ENCODE measurements around the gene MST1R.
"Not testable (repeated sequence)": the region's sequence is repeated elsewhere in the genome, so short reads cannot be mapped to it uniquely, and the experiment has no call there.

Gene MST1R

DNA sequence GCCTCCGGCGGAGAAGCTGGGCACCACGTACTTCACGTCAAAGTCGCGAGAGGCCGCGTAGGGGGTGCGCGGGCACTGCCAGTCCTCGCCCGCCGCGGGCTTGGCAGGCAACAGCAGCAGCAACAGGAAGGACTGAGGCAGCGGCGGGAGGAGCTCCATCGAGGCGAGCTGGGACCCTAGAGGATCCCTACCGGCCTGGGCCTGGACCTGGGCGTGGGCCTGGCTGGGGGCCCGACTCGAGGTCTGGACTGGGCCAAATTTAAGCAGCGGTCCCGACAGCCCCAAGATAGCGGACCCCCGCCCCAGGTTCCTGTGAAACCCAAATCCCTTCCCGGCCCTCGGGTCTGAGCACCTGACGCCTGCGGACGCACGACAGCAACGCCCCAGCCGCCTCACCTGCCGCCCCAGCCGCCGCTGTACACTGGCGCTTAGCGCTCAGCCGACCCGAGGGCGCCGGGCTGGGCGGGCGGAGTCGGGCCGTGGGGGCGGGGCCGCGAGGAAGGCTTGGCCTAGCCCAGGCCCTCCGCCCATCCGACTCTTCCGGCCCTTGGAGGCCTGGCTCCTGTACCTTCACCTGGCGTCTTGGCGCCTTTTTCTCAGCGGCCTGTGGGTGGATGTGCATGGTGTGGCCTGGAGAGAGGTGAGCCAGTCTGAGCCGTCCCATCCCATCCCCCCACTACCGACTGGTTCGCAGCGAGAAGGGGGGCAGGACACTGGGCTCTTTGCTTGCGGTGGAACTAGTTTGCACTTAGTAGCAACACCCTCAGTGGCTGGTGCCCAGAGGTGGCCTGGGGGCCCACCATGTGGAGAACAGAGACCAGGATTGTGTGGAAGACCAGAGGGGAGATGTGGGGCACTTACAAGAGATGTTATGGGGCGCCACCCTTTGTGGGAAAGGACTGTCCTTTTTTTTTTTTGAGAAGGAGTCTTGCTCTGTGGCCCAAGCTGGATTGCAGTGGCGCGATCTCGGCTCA, at the start of gene MST1R:
TSS of gene MST1R (minus strand) at position 423 of the 974 bp plus-strand sequence. CDS start at position 159, 264 bp downstream.
- DNase-seq (ENCODE audit: low read depth), result no peak

DNA sequence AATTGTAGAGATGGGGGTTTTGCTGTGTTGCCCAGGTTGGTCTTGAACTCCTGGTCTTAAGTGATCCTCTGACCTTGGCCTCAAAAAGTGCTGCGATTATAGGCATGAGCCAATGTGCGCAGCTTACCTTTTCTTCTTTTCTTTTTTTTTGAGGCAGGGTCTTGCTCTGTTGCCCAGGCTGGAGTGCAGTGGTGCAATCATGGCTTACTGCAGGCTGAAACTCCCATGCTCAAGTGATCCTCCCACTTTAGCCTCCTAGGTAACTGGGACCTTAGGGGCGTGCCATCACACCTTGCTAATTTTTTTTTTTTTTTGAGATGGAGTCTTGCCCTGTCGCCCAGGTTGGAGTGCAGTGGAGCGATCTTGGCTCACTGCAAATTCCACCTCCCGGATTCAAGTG, 49.3 kb upstream of the MST1R start:
- no peak for DNase-seq (ENCODE audit: low read depth)

DNA sequence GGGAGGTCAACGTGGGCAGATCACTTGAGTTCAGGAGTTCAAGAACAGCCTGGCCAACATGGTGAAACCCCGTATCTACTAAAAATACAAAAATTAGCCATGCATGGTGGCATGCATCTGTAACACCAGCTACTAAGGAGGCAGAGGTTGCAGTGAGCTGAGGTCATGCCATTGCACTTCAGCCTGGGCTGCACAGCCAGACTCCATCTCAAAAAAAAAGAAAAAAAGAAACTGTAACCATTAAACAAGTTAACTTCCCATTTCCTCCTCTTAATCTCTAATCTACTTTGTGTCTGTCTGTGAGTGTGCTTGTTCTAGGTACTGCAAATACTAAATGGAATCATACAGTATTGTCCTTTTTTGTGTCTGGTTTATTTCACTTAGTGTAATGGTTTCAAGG, 39.0 kb upstream of the MST1R start:
- DNase-seq (ENCODE audit: low read depth), result no peak

DNA sequence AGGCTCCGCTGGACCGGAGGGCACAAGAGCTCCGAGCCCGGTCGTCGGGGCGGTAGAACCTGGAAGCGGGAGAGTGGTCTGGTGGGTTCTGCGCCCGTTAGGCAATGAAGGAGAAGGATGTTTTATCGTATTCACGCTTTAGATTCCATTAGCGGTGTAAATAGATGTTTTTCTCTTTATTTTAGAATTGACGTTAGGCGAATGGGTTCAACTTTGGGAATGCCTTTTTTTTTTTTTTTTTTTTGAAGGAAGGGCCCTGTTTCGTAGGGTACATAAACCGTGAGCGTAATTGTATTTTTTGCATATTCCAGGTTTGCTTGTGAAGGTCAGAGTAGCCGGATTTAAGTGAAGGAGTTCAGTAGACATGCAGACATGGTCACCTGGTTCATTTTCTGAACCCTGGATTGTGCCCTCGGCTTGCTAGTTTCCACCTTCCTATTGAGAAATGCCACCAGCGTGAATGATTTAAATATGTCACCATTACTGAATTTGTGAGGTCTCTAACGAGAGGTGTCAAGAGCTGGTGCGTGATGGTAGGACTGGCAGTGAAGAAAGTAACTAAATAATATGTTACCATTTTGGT, 37.1 kb upstream of the MST1R start:
- DNase-seq (ENCODE audit: low read depth), result no peak

DNA sequence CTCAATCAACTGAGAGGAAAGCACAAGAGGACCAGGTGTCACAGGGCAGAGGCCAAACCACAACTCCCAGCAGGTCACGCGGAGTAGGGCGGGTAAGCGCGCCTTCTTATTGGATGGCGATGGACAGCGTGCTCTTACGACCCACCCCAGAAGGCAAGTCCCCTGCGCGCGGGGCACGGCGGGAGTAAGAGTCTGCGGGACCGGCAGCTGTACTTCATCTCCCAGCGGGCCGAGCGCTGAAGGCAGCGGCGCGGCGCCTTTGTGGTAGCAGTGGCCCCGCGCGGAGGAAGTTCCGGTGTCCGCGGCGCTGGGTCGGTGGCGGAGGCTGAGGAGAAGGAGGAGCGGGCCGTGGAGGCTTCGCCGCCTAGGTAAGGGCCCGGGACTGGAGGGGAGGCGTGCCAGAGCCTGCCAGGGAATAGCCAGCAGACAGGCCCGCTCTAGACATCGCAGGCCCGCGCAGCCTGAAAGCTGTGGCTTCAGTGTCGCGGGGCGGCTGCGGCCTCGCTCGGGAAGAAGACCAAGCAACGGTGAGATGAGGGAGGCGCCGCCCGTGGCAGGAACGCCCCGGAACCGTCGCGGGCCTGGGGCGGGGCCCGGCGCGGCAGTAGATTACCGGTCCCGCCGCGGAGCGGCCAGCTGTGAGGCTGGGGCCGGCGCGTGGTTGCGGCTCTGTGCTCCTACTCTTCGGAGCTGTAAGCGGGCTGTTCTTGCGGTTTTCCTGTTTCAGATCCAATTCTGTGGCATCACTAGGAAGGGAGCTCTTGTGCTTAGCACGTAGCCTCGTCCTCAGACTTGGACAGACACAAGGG, 36.4 kb upstream of the MST1R start, which contains the start of gene RBM6:
TSS of gene RBM6 (plus strand) at position 293 of the 809 bp plus-strand sequence. CDS start 22,492 bp downstream, outside the sequence.
- peak; percentile 82 for DNase-seq (ENCODE audit: low read depth)

DNA sequence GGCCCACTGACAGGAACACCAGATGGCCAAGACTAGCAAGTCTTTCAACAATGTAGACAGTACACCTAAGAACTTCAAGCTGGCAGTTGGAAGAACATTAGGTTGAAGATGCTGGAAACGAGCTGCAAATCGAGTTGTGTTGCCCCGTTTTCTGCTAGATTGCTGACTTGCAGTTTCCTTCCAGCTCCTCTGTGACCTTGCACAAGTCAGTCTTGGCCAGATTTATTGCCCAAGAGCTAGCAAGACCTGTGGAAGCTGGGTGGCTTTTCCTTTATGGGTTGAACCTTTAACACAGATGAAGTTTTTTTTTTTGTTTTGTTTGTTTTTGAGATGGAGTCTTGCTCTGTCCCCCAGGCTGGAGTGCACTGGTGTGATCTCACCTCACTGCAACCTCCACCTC, 33.4 kb upstream of the MST1R start:
- no peak for DNase-seq (ENCODE audit: low read depth)

DNA sequence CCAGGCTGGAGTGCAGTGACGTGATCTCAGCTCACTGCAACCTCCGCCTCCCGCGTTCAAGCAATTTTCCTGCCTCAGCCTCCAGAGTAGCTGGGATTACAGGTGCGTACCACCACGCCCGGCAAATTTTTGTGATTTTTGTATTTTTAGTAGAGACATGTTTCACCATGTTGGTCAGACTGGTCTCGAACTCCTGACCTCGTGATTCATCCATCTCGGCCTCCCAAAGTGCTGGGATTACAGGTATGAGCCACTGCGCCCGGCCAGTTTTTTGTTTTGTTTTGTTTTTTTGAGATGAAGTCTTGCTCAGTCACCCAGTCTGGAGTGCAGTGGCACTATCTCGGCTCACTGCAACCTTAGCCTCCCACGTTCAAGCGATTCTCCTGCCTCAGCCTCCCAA, 28.6 kb upstream of the MST1R start:
- not testable (repeated sequence) for DNase-seq (ENCODE audit: low read depth)

DNA sequence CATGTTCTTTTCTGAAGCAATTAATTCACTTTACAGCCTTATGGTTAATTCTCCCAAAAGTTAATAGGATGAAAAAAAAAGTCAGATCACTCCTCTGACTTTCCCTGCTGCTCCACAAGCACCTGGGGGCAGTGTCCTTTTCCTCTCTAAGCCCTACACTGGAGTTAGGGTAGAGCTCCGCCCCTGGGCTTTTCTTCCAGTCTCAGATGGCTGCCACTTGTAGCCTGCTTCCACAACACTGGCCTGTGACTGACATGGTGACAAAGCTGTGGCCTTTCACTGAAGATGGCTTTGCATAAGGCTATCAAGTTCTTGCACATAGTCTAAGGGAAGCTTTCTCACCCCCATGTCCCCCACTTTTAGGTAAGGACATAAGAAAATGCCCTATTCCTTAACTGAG, 27.2 kb upstream of the MST1R start:
- no peak for DNase-seq (ENCODE audit: low read depth)

DNA sequence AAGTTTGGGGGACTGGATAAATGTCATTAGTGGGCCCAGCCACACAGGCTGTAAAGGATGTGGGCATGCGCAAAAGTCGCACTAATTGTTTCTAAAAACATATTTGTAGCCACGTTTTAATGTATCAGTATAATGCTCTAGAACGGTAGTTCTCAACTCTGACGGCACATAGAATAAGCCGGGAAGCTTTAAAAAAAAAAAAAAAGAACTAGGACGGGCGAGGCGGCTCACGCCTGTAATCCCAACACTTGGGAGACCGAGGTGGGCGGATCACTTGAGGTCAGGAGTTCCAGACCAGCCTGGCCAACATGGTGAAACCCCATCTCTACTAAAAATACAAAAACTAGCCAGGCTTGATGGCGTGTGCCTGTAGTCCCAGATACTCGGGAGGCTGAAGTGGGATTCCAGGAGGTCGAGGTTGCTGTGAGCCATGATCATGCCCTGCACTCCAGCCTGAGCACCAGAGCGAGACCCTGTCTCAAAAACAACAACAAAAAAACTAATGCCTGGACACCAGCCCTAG, 26.6 kb upstream of the MST1R start:
- no peak for DNase-seq (ENCODE audit: low read depth)

DNA sequence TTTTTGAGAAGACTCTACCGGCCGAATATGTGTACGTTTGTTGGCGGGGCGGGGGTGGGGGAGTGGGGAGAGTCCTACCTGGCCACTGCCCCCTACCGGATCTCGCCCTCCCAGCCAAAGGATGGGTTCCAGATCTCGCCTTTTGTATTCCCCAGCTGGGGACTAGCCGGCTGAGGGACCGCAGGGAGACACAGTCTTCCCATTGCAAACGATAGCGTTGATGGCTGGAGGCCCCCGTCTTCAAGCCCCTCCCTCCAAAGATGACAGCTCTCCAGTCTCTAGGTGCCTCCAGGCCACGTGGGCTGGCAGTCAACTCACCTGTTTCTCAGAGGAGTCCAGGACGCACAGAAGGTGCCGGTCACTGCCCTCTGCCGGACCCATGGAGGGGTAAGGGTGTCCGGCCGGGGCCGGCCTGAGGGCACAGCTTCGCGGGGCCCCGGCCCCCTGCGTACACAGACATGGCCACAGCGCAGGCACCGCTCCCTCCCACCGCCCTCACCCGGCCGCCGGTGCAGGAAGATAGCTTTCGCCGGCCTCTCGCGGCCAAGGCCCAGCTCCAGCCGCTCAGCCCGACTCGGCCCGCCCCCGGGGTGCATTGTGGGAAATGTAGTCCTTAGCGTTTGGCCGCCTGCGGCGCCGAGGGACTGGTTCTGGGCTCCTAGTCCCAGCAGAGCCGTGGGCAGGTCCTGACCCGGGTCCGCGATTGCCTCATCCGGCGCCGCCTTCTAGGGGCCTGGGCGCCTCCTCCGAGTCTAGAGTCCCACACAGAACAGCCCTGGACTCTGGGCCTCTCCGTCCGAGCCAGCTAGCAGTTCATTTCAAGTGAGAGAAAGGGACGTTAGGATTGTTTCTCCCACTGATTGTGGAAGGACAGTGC, 25.9 kb upstream of the MST1R start, which contains the start of gene MON1A:
TSS of gene MON1A (minus strand) at position 521 of the 877 bp plus-strand sequence. CDS start 16,465 bp downstream, outside the sequence.
- DNase-seq (ENCODE audit: low read depth), result peak; percentile 73

DNA sequence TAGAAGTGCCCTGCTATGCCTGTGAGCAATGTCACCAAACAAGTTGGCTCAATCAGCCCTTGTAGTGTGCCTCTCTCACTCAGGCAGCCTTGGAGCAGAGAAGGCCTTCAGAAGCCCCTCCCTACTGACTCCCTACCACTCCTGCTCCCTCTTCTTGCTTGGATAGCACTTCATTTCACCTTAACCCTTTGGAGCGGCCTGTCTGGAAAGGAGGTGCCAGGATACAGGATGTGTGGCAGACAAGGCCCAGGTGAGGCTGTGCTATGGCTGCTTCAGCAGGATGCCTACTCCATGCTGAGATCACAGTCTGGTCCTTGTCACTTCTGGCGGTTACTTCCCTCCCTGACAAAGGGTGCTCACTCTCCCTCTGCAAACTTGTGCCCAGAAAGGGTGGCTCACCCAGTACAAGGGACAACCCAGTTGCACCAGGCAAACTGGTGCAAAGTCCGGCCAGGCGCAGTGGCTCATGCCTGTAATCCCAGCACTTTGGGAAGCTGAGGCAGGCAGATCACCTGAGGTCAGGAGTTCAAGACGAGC, 24.9 kb upstream of the MST1R start:
- DNase-seq (ENCODE audit: low read depth), result no peak

DNA sequence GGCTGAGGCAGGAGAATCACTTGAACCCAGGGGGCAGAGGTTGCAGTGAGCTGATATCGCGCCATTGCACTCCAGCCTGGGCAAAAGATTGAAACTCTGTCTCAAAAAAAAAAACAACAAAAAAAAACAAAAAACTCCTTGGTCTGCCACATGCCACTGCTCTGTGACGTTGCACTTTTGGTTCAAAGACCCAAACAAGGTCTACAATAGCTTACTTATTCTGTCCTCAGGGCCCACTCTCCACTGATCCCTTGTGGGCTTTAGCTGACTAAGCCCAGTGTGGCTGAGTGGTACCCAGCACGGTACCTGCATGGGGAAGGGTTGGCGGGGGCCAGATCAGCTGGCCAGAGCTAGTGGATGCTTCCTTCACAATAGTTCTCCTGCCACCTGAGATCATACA, 24.1 kb upstream of the MST1R start:
- no peak for DNase-seq (ENCODE audit: low read depth)

DNA sequence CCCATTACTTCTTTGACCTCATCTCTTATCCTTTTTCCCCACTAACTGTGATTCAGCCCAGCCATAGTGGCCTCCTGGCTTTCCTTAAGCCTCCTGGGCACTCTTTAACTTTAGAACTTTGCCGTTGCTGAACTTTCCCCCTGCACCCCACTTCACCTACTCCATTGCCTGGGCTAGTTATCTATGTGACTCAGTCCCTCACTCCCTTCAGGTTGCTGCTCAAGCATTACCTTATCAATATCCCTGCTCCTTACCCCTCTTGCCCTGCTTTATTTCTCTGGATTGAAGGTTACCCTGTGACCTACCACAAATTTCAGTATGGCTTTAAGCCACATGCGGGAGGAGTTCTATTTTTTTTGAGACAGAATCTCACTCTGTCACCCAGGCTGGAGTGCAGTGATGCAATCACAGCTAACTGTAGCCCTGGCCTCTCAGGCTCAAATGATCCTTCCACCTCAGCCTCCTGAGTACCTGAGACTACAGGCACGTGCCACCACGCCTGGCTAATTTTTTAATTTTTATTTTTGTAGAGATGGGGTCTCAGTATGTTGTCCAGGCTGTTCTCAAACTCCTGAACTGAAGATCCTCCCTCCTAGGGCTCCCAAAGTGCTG, 22.6 kb upstream of the MST1R start:
- DNase-seq (ENCODE audit: low read depth), result no peak

DNA sequence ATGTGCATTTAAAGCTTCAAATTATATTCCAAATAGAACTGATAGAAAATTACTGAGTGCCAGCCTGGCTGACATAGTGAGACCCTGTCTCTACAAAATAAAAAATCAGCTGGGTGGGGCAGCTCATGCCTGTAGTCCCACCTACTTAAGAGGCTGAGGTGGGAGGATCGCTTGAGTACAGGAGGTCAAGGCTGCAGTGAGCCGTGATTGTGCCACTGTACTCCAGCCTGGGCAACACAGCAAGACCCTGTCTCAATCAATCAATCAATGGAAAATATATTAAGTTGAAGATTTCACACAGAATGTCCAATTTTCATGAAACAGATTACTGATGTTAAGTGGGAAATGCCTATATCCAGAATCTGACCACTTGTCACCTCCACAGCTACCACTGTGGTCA, 21.8 kb upstream of the MST1R start:
- DNase-seq (ENCODE audit: low read depth), result no peak

DNA sequence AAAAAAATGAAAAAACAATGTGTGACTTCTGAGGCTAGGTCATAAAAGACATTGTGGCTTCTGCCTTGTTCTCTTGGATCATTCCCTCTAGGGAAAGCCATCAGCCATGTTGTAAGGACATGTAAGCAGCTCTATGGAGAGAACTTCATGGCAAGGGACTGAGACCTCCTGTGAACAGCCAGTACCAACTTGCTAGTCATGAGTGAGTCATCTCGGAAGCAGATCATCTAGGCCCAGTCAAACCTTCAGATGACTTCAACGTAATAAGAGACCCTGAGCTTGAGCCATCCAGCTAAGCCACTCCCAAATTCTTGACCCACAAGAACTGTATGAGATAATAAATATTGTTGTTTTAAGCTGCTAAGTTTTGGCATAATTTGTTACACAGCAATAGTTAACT, 21.0 kb upstream of the MST1R start:
- DNase-seq (ENCODE audit: low read depth), result peak; percentile 68

DNA sequence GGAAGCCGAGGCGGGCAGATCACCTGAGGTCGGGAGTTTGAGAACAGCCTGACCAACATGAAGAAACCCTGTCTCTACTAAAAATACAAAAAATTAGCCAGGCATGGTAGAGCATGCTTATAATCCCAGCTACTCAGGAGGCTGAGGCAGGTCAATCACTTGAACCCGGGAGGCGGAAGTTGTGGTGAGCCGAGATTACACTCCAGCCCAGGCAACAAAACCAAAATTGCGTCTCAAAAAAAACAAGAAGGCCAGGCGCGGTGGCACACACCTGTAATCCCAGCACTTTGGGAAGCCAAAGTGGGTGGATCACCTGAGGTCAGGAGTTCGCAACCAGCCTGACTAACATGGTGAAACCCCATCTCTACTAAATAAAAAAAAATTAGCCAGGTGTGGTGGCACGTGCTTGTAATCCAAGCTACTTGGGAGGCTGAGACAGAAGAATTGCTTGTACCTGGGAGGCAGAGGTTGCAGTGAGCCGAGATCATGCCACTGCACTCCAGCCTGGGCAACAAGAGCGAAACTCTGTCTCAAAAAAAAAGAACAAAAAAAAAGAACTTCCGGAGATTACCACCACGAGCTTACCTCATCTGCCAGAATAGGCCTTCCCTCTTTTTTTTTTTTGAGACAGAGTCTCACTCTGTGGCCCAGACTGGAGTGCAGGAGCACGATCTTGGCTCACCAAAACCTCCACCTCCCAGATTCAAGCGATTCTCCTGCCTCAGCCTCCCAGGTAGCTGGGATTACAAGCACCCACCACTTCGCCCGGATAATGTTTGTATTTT, 14.3 kb upstream of the MST1R start:
- DNase-seq (ENCODE audit: low read depth), result not testable (repeated sequence)

DNA sequence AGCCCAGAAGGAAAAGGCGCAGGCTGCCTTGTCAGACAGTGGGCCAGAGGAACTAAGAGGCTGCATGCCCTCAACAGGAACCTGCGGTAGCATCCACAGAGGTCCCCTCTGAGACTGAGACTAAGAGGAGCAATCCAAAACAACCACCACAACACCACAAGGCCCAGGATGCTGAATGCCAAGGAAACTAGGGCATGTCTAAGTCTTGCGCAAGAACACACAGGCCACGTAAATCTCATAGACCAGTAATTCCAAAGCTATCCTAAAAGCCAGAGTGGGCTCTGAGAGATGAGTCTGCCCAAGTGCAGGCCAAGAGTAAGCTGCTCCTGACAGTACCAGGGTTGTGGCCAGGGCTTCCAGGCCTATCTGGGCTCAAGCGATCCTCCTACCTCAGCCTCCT, 13.0 kb upstream of the MST1R start:
- DNase-seq (ENCODE audit: low read depth), result no peak

DNA sequence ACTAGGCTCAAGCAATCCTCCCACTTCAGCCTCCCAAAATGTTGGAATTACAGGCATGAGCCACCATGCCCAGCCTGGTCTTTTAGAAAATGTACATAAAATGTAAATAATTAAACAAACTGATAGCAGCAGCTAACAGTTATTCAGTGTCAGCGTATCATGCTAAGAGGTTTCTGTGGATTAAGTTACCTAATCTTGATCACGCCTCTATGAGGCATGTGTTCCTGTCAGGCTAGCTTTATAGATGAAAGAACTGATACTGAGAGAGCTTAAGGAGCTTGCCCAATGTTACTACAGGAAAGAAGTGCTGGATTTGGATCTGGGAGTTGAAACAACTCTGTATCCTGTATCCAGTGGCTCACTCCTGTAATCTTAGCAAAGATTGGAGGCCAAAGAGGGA, 11.2 kb upstream of the MST1R start:
- no peak for DNase-seq (ENCODE audit: low read depth)

DNA sequence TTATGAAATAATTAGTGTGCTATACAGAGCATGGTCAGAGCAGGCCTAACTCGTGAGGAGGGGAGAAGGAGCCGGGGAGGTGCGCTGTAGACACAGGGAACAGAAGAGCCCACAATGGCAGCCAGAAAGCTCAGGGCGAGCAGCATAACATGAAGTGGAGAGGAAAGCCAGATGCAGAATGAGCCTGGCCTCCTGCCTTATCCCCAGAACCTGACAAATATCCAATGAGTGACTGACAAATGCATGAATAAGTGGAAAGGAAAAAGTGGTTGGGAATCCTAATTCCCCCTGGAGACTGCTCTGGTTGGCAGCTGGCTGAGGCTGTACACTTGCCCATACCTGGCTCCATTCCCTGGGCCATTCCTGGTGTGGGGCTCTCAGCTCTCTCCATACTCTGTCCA, 9.2 kb upstream of the MST1R start:
- no peak for DNase-seq (ENCODE audit: low read depth)

DNA sequence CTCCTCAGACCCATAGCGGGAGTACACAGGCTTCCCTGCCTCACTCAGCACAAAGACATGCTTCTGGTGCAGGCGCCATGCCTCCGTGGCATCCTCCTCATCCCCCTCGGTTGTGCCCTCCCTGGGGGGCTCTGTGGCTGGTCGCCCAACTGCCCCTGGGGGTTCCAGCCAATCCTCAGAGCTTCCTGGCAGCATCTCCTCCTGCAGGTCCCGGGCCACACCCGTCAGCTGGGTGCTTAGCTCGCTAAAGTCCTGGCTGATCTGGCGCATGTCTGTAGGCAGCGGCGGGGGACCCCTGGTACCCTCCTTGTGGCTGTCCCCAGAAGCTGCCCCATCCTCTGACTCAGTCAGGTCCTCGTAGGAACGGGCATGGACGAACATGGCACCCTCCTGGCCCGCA, 7.9 kb upstream of the MST1R start:
- DNase-seq (ENCODE audit: low read depth), result no peak

Measured in HS-27A (cell line).